Measurements from ENCODE around the gene LRP1.

The LRP1 gene

GRCh38 chr12:57171668-57172067 is 43.4 kb downstream of the LRP1 start:
- intact Hi-C loops (cut with DNase I; ENCODE audit: low total_unique reads), result no loop called here
- H3K9me3 ChIP-seq, result no peaks in the 10 kb centered on the region
- peaks cover 60 to 100% (median 82%) of the 10 kb centered on the region in 3 donors for H3K36me3 ChIP-seq
- peaks cover 0 to 19% (median 6%) of the 10 kb centered on the region in 4 donors for H3K4me1 ChIP-seq
- H3K27ac ChIP-seq, result peak overlapping the region in 1 of 2 donors; percentile 37
- no peak overlapping the region for H3K4me3 ChIP-seq
- TF ChIP-seq, protein P1, sequence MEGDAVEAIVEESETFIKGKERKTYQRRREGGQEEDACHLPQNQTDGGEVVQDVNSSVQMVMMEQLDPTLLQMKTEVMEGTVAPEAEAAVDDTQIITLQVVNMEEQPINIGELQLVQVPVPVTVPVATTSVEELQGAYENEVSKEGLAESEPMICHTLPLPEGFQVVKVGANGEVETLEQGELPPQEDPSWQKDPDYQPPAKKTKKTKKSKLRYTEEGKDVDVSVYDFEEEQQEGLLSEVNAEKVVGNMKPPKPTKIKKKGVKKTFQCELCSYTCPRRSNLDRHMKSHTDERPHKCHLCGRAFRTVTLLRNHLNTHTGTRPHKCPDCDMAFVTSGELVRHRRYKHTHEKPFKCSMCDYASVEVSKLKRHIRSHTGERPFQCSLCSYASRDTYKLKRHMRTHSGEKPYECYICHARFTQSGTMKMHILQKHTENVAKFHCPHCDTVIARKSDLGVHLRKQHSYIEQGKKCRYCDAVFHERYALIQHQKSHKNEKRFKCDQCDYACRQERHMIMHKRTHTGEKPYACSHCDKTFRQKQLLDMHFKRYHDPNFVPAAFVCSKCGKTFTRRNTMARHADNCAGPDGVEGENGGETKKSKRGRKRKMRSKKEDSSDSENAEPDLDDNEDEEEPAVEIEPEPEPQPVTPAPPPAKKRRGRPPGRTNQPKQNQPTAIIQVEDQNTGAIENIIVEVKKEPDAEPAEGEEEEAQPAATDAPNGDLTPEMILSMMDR (IDR thresholded peaks at IDR 0.05), result no peak
- H3K27me3 ChIP-seq, result no peaks in the 10 kb centered on the region
- DNase-seq, result peak in 1 of 2 donors; percentile 58

DNA sequence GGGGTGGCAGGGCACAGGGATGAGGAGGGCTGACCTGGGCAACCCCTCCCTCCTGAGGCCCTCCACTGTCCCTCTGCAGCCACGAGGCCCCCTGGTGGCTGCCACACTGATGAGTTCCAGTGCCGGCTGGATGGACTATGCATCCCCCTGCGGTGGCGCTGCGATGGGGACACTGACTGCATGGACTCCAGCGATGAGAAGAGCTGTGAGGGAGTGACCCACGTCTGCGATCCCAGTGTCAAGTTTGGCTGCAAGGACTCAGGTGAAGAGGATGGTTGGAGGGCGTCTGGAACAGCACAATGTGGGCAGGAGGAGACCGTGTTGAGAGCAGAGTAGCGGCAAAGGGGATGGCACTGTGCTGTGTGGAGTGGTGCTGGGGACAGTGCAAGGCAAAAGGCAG is 44.8 kb downstream of the LRP1 start:
- H3K4me3 ChIP-seq, result no peak overlapping the region
- peak overlapping the region in 1 of 2 donors; percentile 37 for H3K27ac ChIP-seq
- H3K36me3 ChIP-seq, result peaks cover 60 to 100% (median 82%) of the 10 kb centered on the region in 3 donors
- intact Hi-C loops (cut with DNase I; ENCODE audit: low total_unique reads), result no loop called here
- no peaks in the 10 kb centered on the region for H3K27me3 ChIP-seq
- TF ChIP-seq, protein P1 (IDR thresholded peaks at IDR 0.05), result peak; percentile 57 to 61
- H3K4me1 ChIP-seq, result peaks cover 0 to 19% (median 6%) of the 10 kb centered on the region in 4 donors
- H3K9me3 ChIP-seq, result no peaks in the 10 kb centered on the region
- DNase-seq, result no peak

GRCh38 chr12:57173683-57174082 is 45.4 kb downstream of the LRP1 start:
- intact Hi-C loops (cut with DNase I; ENCODE audit: low total_unique reads), result no loop called here

DNA sequence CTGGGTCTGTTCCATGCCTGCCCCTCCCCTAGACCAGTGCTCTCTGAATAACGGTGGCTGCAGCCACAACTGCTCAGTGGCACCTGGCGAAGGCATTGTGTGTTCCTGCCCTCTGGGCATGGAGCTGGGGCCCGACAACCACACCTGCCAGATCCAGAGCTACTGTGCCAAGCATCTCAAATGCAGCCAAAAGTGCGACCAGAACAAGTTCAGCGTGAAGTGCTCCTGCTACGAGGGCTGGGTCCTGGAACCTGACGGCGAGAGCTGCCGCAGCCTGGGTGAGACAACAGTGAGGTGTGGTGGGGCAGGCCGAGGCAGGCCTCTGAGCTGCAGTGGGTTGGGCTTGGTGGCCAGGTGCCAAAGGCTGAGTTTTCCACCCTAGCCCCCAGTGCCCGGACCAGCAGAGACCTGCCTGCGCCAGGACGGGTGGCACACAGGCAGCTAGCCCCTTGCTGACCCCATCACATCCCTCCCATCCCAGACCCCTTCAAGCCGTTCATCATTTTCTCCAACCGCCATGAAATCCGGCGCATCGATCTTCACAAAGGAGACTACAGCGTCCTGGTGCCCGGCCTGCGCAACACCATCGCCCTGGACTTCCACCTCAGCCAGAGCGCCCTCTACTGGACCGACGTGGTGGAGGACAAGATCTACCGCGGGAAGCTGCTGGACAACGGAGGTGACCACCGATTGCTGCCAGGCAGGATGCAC is 47.3 kb downstream of the LRP1 start:
- Histone ChIP-seq H3K9me3 (no peaks in the 10 kb centered on the region), H3K27ac (peak overlapping the region; percentile 10 to 31), H3K4me1 (peaks cover 0 to 19% (median 6%) of the 10 kb centered on the region in 4 donors), H3K4me3 (no peak overlapping the region), H3K27me3 (no peaks in the 10 kb centered on the region), H3K36me3 (peaks cover 60 to 100% (median 82%) of the 10 kb centered on the region in 3 donors)
- TF ChIP-seq, protein P1 (IDR thresholded peaks at IDR 0.05), result peak; percentile 83 to 90
- DNase-seq, result peak; percentile 89 to 93
- intact Hi-C loops (cut with DNase I; ENCODE audit: low total_unique reads), result loop anchor here (2.0 kb wide), 1 partner anchor 49 kb away; no protein-coding TSS in a partner anchor

More at GRCh38 chr12:57173683-57174082, 45.4 kb downstream of the LRP1 start:
- Histone ChIP-seq H3K9me3 (no peaks in the 10 kb centered on the region), H3K27me3 (no peaks in the 10 kb centered on the region), H3K27ac (peak overlapping the region in 1 of 2 donors; percentile 31), H3K36me3 (peaks cover 60 to 100% (median 82%) of the 10 kb centered on the region in 3 donors), H3K4me3 (no peak overlapping the region), H3K4me1 (peaks cover 0 to 19% (median 6%) of the 10 kb centered on the region in 4 donors)
- TF ChIP-seq, protein P1 (IDR thresholded peaks at IDR 0.05), result no peak
- DNase-seq, result no peak

DNA sequence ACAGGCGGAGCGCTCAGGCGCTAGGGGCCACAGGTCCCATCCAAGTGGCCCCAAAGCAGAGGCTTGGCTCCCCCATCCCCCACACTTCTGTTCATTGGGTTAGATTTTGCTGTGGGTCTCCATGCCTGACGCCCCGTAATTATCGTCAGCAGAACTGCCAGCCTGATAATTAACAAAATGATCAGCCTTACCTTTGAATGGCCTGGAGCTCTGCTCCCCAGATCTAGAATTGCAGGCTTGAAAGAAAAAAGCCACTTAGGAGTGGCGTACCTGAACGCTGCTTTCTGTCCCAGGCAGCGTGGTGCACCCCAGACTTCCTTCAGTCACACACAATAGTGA is 47.8 kb downstream of the LRP1 start:
- DNase-seq, result no peak
- peak overlapping the region in 1 of 2 donors; percentile 31 for H3K27ac ChIP-seq
- H3K27me3 ChIP-seq, result no peaks in the 10 kb centered on the region
- intact Hi-C loops (cut with DNase I; ENCODE audit: low total_unique reads), result loop anchor here (2.0 kb wide), 1 partner anchor 49 kb away; no protein-coding TSS in a partner anchor
- no peaks in the 10 kb centered on the region for H3K9me3 ChIP-seq
- peaks cover 0 to 16% (median 6%) of the 10 kb centered on the region in 4 donors for H3K4me1 ChIP-seq
- peaks cover 62 to 100% (median 82%) of the 10 kb centered on the region in 3 donors for H3K36me3 ChIP-seq
- H3K4me3 ChIP-seq, result no peak overlapping the region
- TF ChIP-seq, protein P1 (IDR thresholded peaks at IDR 0.05), result no peak

Data from tibial artery (tissue), 4 donors.